Panc1 (cell line): ENCODE measurements around the gene ACP4. TPM values are rescaled to one million over a fixed set of nuclear protein-coding genes. Genes with fewer than 3 reads are reported as not detected.

Source experiments
- ATAC-seq: fragments of 200-7000 bp; cut with Tn5 transposase; 2 replicates; pipeline ENCODE4 v1.9.1; 2020; ENCODE audit warnings: mild to moderate bottlenecking, moderate library complexity
- BruUV-seq: library from RNA; stranded (reverse); fragments of 400-500 nt; replicated peaks from 2 replicates; lab custom pipeline; 2021; lab: Mats Ljungman, UMichigan
- CTCF ChIA-PET: fragments of 300-600 bp; sonication (Branson Sonifier 250); formaldehyde crosslinking; loops from one replicate; lab custom pipeline; 2022; ENCODE audit warnings: antibody characterized with exemption; lab: Charles Lee
- POLR2A ChIA-PET: fragments of 300-600 bp; sonication (Branson Sonifier 250); formaldehyde crosslinking; loops from one replicate; lab custom pipeline; 2022; ENCODE audit warnings: antibody characterized with exemption; lab: Charles Lee
- DNase-seq: peaks from one replicate; pipeline ENCODE4 v3.0.0-alpha.2; 2010; ENCODE audit warnings: low read depth, low spot score
- H3K27ac ChIP-seq: 2 replicates; pipeline ENCODE4 v1.5.1; 2011; ENCODE audit warnings: mild to moderate bottlenecking, low read length, inconsistent platforms
- H3K27me3 ChIP-seq: fragments of 200-500 bp; sonication (Bioruptor generic); 2 replicates; pipeline ENCODE4 v1.6.0; 2014; ENCODE audit warnings: low read length, inconsistent platforms; ENCODE audit not compliant: control insufficient read depth, insufficient read depth
- H3K36me3 ChIP-seq: fragments of 200-500 bp; sonication (Bioruptor generic); 2 replicates; pipeline ENCODE4 v1.5.1; 2014; ENCODE audit warnings: inconsistent platforms, mild to moderate bottlenecking, low read length, moderate library complexity; ENCODE audit not compliant: control insufficient read depth, insufficient read depth
- H3K4me1 ChIP-seq: 2 replicates; pipeline ENCODE4 v1.5.1; 2011; ENCODE audit warnings: inconsistent platforms, mild to moderate bottlenecking, low read length, moderate library complexity; ENCODE audit not compliant: control insufficient read depth, insufficient read depth
- H3K4me3 ChIP-seq, 2 experiments: 2 replicates each; pipeline ENCODE4 v1.5.1; 2011 to 2012; ENCODE audit warnings: low read depth in 2 of 2, low read length in 2 of 2, mild to moderate bottlenecking in 2 of 2, inconsistent platforms in 1 of 2, moderate library complexity in 1 of 2
- H3K9me3 ChIP-seq: fragments of 200-500 bp; sonication (Bioruptor generic); 2 replicates; pipeline ENCODE4 v1.5.1; 2014; ENCODE audit warnings: low read depth, mild to moderate bottlenecking, inconsistent platforms, low read length, moderate library complexity; ENCODE audit not compliant: control insufficient read depth, insufficient read depth
- CTCF ChIP-seq: fragments of 450-650 bp; IDR thresholded peaks from 2 replicates; pipeline ENCODE4 v1.5.1; 2017; ENCODE audit warnings: mild to moderate bottlenecking
- POLR2AphosphoS5 ChIP-seq: IDR thresholded peaks from 2 replicates; pipeline ENCODE4 v1.6.1; 2012; ENCODE audit warnings: mild to moderate bottlenecking, low read depth, low read length, moderate library complexity
- REST ChIP-seq, 2 experiments: IDR thresholded peaks; 2 replicates each; pipeline ENCODE4 v1.6.1; 2011 to 2012; ENCODE audit warnings: low read depth in 2 of 2, control low read depth in 1 of 2, low read length in 1 of 2, mild to moderate bottlenecking in 1 of 2, moderate library complexity in 1 of 2; ENCODE audit not compliant: insufficient read depth in 1 of 2
- SIN3A ChIP-seq: IDR thresholded peaks from 2 replicates; pipeline ENCODE4 v1.6.1; 2012; ENCODE audit warnings: low read depth, mild to moderate bottlenecking, low read length, moderate library complexity, borderline replicate concordance; ENCODE audit not compliant: insufficient read depth
- TCF7L2 ChIP-seq: IDR thresholded peaks from 2 replicates; pipeline ENCODE4 v1.6.1; 2011; ENCODE audit warnings: mild to moderate bottlenecking, low read depth, low read length, inconsistent platforms
- in situ Hi-C: cut with HindIII; loops from 2 replicates; pipeline ENCODE4 v1.10.0; 2016; ENCODE audit warnings: low sequenced_read_pairs, low pct_unique_long_range_greater_than_20kb
- intact Hi-C: fragments of 100-400 bp; cut with micrococcal nuclease; formaldehyde crosslinking; loops from one replicate; pipeline ENCODE4 v1.10.0; 2022; ENCODE audit not compliant: unreplicated experiment
- total RNA-seq: library from RNA; stranded (reverse); gene quantifications from one replicate; pipeline ENCODE4 v1.2.1, GENCODE V29; 2021; ENCODE audit not compliant: unreplicated experiment

The ACP4 gene
- total RNA-seq, 1 experiment from 2014 or later: not detected

- DNase-seq (no peak), ATAC-seq (no peak)
- no peaks in the 10 kb centered on the region; the same call in 1 of the 2 replicates for H3K27me3 ChIP-seq
- no peak overlapping the region for H3K4me3 ChIP-seq
- no peaks in the 10 kb centered on the region for H3K4me1 ChIP-seq
- no peaks in the 10 kb centered on the region for H3K36me3 ChIP-seq
- in situ Hi-C loops (no loop called here), intact Hi-C loops (no loop called here)
- H3K9me3 ChIP-seq: no peaks in the 10 kb centered on the region
- BruUV-seq: no TSS peak
- POLR2A ChIA-PET: no interaction called here
- TF ChIP-seq TCF7L2 (no peak), REST (IDR thresholded peaks at IDR 0.05; ENCODE audit: insufficient read depth in 1 of 2, low read depth in 2 of 2, low read length in 1 of 2) (no peak), POLR2AphosphoS5 (no peak), SIN3A (no peak)
- CTCF ChIA-PET: no interaction called here
- H3K27ac ChIP-seq: no peak overlapping the region
Observed at GRCh38 chr19:50819636-50820035, 29.4 kb downstream of the ACP4 start.

- Histone ChIP-seq H3K27ac (no peak overlapping the region), H3K9me3 (no peaks in the 10 kb centered on the region), H3K4me1 (no peaks in the 10 kb centered on the region), H3K4me3 (no peak overlapping the region), H3K27me3 (no peaks in the 10 kb centered on the region; the same call in 1 of the 2 replicates), H3K36me3 (no peaks in the 10 kb centered on the region)
- in situ Hi-C loops: no loop called here
- ATAC-seq (no peak), DNase-seq (no peak)
- intact Hi-C loops: no loop called here
- CTCF ChIA-PET: no interaction called here
- TF ChIP-seq REST (IDR thresholded peaks at IDR 0.05; ENCODE audit: insufficient read depth in 1 of 2, low read depth in 2 of 2, low read length in 1 of 2) (no peak), CTCF (no peak), POLR2AphosphoS5 (no peak), TCF7L2 (no peak), SIN3A (no peak)
- no TSS peak for BruUV-seq
- POLR2A ChIA-PET: no interaction called here
Observed at GRCh38 chr19:50820086-50820485, 29.9 kb downstream of the ACP4 start.
